GM23248 (cell line): ENCODE measurements around the gene SMTN. TPM values are rescaled to one million over a fixed set of nuclear protein-coding genes. Genes with fewer than 3 reads are reported as not detected.

Source experiments
- DNase-seq: peaks from one replicate; pipeline ENCODE4 v3.0.0-alpha.2; 2015
- H2AFZ ChIP-seq: fragments of 200-600 bp; sonication (generic); 2 replicates; pipeline ENCODE4 v1.6.1; 2016; ENCODE audit warnings: antibody characterized with exemption
- H3F3A ChIP-seq: fragments of 200-600 bp; sonication (generic); 2 replicates; pipeline ENCODE4 v1.6.1; 2016; ENCODE audit warnings: mild to moderate bottlenecking, antibody characterized with exemption, mixed run types; ENCODE audit not compliant: insufficient read depth
- H3K27ac ChIP-seq: fragments of 200-600 bp; sonication (generic); 2 replicates; pipeline ENCODE4 v1.5.1; 2016; ENCODE audit warnings: mild to moderate bottlenecking
- H3K27me3 ChIP-seq: fragments of 200-600 bp; sonication (generic); replicated peaks from 2 replicates; pipeline ENCODE4 v1.6.1; 2016; ENCODE audit warnings: mild to moderate bottlenecking; ENCODE audit not compliant: insufficient read depth
- H3K36me3 ChIP-seq: fragments of 200-600 bp; sonication (generic); 2 replicates; pipeline ENCODE4 v1.6.1; 2016; ENCODE audit warnings: low read depth, mild to moderate bottlenecking
- H3K4me1 ChIP-seq: fragments of 200-600 bp; sonication (generic); 2 replicates; pipeline ENCODE4 v1.6.1; 2016; ENCODE audit warnings: mild to moderate bottlenecking; ENCODE audit not compliant: insufficient read depth
- H3K4me2 ChIP-seq: fragments of 200-600 bp; sonication (generic); one replicate; pipeline ENCODE4 v1.6.1; 2016; ENCODE audit warnings: mild to moderate bottlenecking; ENCODE audit not compliant: unreplicated experiment
- H3K4me3 ChIP-seq: fragments of 200-600 bp; sonication (generic); 2 replicates; pipeline ENCODE4 v1.5.1; 2016; ENCODE audit warnings: mild to moderate bottlenecking
- H3K79me2 ChIP-seq: fragments of 200-600 bp; sonication (generic); 2 replicates; pipeline ENCODE4 v1.6.1; 2016; ENCODE audit warnings: mild to moderate bottlenecking; ENCODE audit not compliant: insufficient read depth
- H3K9ac ChIP-seq: fragments of 200-600 bp; sonication (generic); 2 replicates; pipeline ENCODE4 v1.6.1; 2016; ENCODE audit warnings: mild to moderate bottlenecking
- H3K9me2 ChIP-seq: fragments of 200-600 bp; sonication (generic); 2 replicates; pipeline ENCODE4 v1.6.1; 2016; ENCODE audit warnings: mixed run types, mild to moderate bottlenecking, moderate library complexity; ENCODE audit not compliant: insufficient read depth
- H3K9me3 ChIP-seq: fragments of 200-600 bp; sonication (generic); one replicate; pipeline ENCODE4 v1.6.1; 2017; ENCODE audit warnings: low read depth
- H4K20me1 ChIP-seq: fragments of 200-600 bp; sonication (generic); 2 replicates; pipeline ENCODE4 v1.6.0; 2016; ENCODE audit not compliant: insufficient read depth
- EZH2 ChIP-seq: fragments of 200-600 bp; sonication (generic); IDR thresholded peaks from 2 replicates; pipeline ENCODE4 v1.6.1; 2018; ENCODE audit warnings: antibody characterized with exemption, mild to moderate bottlenecking; ENCODE audit not compliant: insufficient read depth, poor library complexity, severe bottlenecking
- EZH2phosphoT487 ChIP-seq: fragments of 200-600 bp; sonication (generic); IDR thresholded peaks from 2 replicates; pipeline ENCODE4 v1.6.1; 2018; ENCODE audit warnings: antibody characterized with exemption, moderate library complexity, mild to moderate bottlenecking, low read depth; ENCODE audit not compliant: insufficient read depth
- WGBS, 2 experiments: methylation state at CpG; one replicate each; pipeline ENCODE4 v1.1.6; 2015 to 2017; ENCODE audit warnings: low lambda C conversion rate in 2 of 2, low coverage in 1 of 2; ENCODE audit errors: missing lambda C conversion rate in 2 of 2; 5-methylcytosine and 5-hydroxymethylcytosine counted together
- in situ Hi-C: fragments of 300-500 bp; cut with MboI; formaldehyde crosslinking; loops from 2 replicates; pipeline ENCODE4 v1.15.0; 2020
- polyA plus RNA-seq: library from polyadenylated mRNA; unstranded; fragments of >200 nt; fragmentation: Nextera tagmentation; extraction: Ambion mirVana; gene quantifications from 2 replicates; pipeline ENCODE4 v1.2.1, GENCODE V29; 2016
- total RNA-seq: library from RNA; depleted of rRNA; stranded (reverse); fragments of >200 nt; shearing (Covaris generic); gene quantifications from 2 replicates; pipeline ENCODE4 v1.2.3, GENCODE V29; 2014

SMTN gene
- total and polyA plus RNA-seq, 2 experiments from 2014 or later: 96.7 to 160 TPM

DNA sequence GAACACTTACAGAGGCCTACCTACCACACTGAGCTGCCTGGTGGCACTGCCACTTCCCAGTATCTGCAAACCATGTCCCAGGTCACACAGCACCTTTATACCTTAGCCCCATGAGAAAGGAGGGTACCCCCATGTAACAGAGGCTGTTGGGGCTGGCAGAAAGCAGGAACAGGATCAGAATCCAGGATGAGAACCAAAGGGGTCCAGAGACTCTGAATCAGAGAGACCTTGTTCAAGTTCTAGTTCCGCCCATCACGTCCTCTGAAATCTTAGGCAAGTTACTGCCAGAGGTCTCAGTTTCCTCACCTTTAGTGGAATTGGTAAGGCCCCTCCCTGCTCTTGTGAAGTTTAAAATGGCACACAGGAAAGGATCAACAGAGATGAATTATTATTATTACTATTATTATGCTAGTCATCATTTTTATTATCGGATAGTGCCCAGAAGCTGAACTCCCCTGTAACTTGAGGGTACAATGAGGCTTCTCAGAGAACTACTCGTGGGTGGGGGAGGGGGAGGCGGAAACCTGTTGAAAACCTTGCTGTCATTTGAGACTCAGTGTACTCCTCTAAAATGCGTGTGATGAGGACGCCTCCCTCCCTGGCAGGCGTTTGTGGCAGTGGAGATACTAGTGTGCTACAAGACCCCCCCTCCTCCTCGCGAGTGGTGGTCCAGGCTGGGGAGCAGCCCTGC is 17.0 kb downstream of the SMTN start:
- Histone ChIP-seq H3K9ac (no peak overlapping the region), H3K4me3 (no peak overlapping the region), H3K79me2 (no peaks in the 10 kb centered on the region), H4K20me1 (no peaks in the 10 kb centered on the region), H3K4me1 (peaks cover 28% of the 10 kb centered on the region), H3K27me3 (no peaks in the 10 kb centered on the region), H2AFZ (no peak overlapping the region), H3K9me3 (no peaks in the 10 kb centered on the region), H3F3A (peaks cover 55% of the 10 kb centered on the region), H3K4me2 (no peak overlapping the region), H3K9me2 (no peaks in the 10 kb centered on the region), H3K27ac (no peak overlapping the region), H3K36me3 (peaks cover 32% of the 10 kb centered on the region; the same call in 1 of the 2 replicates)
- TF ChIP-seq EZH2phosphoT487 (no peak), EZH2 (no peak)
- DNase-seq: no peak
- in situ Hi-C loops: no loop called here
- 81 to 90% methylated on average over 10 of the region's 10 CpGs for WGBS, 2 experiments

DNA sequence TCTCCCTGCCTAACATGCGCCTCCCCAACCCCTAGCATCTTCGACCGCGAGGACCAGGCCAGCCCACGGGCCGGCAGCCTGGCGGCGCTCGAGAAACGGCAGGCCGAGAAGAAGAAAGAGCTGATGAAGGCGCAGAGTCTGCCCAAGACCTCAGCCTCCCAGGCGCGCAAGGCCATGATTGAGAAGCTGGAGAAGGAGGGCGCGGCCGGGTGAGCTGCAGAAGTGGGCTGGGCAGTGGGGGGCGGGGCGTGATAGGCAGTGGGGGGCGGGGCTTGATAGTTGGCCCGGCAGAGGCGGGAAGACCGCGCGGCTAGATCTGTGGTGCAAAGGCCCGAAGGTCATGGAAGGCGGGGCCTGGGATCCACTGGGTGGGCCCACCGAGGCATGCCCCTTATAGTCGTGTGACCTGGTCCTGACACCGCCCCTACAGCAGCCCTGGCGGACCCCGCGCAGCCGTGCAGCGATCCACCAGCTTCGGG is 17.6 kb downstream of the SMTN start:
- no peaks in the 10 kb centered on the region for H3K27me3 ChIP-seq
- H3K79me2 ChIP-seq: 0 out of 2 replicates have a peak, but pooled peaks cover 1% of the 10 kb centered on the region
- peaks cover 33% of the 10 kb centered on the region for H3K4me1 ChIP-seq
- H3K9me3 ChIP-seq: no peaks in the 10 kb centered on the region
- H3K36me3 ChIP-seq: peaks cover 34% of the 10 kb centered on the region; the same call in 1 of the 2 replicates
- peak; percentile 48 for DNase-seq
- in situ Hi-C loops: no loop called here
- H4K20me1 ChIP-seq: no peaks in the 10 kb centered on the region
- no peak overlapping the region for H3K4me3 ChIP-seq
- no peak for TF ChIP-seq EZH2
- TF ChIP-seq EZH2phosphoT487: no peak
- no peak overlapping the region for H2AFZ ChIP-seq
- H3F3A ChIP-seq: peaks cover 60% of the 10 kb centered on the region
- no peaks in the 10 kb centered on the region for H3K9me2 ChIP-seq
- peak overlapping the region; percentile 65 for H3K27ac ChIP-seq
- H3K9ac ChIP-seq: peak overlapping the region; percentile 52; the same call in 1 of the 2 replicates
- 63 to 74% methylated on average over 29 to 35 of the region's 36 CpGs for WGBS, 2 experiments
- H3K4me2 ChIP-seq: no peak overlapping the region

DNA sequence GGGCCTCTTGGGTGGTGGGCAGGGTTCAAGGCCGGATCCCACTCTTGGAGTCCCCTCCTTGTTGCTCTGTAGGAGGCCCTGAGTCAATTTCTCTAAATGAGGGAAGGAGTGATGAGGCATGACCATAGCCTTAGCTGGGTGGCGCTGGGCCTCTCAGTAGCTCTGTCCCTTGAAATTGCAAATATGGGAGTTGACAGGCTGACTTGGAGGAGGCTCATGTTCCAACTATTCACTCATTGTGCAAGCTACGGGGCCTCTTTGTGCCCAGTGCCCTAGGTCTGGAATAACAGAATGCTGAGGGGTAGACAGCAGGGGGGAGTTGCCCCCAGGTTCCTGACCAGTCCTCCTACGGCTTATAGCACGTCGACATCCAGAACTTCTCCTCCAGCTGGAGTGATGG is 18.3 kb downstream of the SMTN start:
- Histone ChIP-seq H3K79me2 (0 out of 2 replicates have a peak, but pooled peaks cover 5% of the 10 kb centered on the region), H3K36me3 (peaks cover 34% of the 10 kb centered on the region; the same call in 1 of the 2 replicates), H2AFZ (no peak overlapping the region), H3K4me1 (peaks cover 33% of the 10 kb centered on the region), H4K20me1 (no peaks in the 10 kb centered on the region), H3F3A (peaks cover 67% of the 10 kb centered on the region), H3K4me2 (no peak overlapping the region), H3K27me3 (no peaks in the 10 kb centered on the region), H3K9me2 (no peaks in the 10 kb centered on the region), H3K9ac (peak overlapping the region; percentile 52), H3K27ac (peak overlapping the region; percentile 65), H3K4me3 (no peak overlapping the region), H3K9me3 (no peaks in the 10 kb centered on the region)
- in situ Hi-C loops: no loop called here
- WGBS, 2 experiments: 77% methylated on average over 6 of the region's 6 CpGs
- DNase-seq: peak; percentile 78
- TF ChIP-seq EZH2: no peak

- Histone ChIP-seq H3K9ac (no peak overlapping the region), H3F3A (peaks cover 67% of the 10 kb centered on the region), H3K27ac (peak overlapping the region; percentile 65), H3K79me2 (peaks cover 10% of the 10 kb centered on the region), H3K36me3 (peaks cover 28% of the 10 kb centered on the region; the same call in 1 of the 2 replicates), H3K27me3 (no peaks in the 10 kb centered on the region), H3K4me1 (peaks cover 33% of the 10 kb centered on the region), H3K9me3 (no peaks in the 10 kb centered on the region), H3K9me2 (no peaks in the 10 kb centered on the region), H4K20me1 (no peaks in the 10 kb centered on the region), H2AFZ (no peak overlapping the region), H3K4me2 (no peak overlapping the region), H3K4me3 (no peak overlapping the region)
- in situ Hi-C loops: no loop called here
- DNase-seq: no peak
- TF ChIP-seq EZH2 (no peak), EZH2phosphoT487 (no peak)
- 90 to 93% methylated on average over 21 to 34 of the region's 34 CpGs for WGBS, 2 experiments
Observed at GRCh38 chr22:31099841-31100761, 19.0 kb downstream of the SMTN start.
